Glomerular endothelial cell (primary cell): ENCODE results near the gene LBH. TPM values are rescaled to one million over a fixed set of nuclear protein-coding genes. Genes with fewer than 3 reads are reported as not detected.

Source experiments
- DNase-seq: peaks from one replicate; pipeline ENCODE4 v3.0.0-alpha.2; 2011; ENCODE audit warnings: low read depth, low spot score; ENCODE audit errors: extremely low read depth
- total RNA-seq: library from RNA; depleted of rRNA; stranded (reverse); fragments of >200 nt; gene quantifications from 2 replicates; pipeline ENCODE4 v1.2.3, GENCODE V29; 2015

LBH gene
- total RNA-seq, 1 donor from 2014 or later, result 21.4 TPM

DNA sequence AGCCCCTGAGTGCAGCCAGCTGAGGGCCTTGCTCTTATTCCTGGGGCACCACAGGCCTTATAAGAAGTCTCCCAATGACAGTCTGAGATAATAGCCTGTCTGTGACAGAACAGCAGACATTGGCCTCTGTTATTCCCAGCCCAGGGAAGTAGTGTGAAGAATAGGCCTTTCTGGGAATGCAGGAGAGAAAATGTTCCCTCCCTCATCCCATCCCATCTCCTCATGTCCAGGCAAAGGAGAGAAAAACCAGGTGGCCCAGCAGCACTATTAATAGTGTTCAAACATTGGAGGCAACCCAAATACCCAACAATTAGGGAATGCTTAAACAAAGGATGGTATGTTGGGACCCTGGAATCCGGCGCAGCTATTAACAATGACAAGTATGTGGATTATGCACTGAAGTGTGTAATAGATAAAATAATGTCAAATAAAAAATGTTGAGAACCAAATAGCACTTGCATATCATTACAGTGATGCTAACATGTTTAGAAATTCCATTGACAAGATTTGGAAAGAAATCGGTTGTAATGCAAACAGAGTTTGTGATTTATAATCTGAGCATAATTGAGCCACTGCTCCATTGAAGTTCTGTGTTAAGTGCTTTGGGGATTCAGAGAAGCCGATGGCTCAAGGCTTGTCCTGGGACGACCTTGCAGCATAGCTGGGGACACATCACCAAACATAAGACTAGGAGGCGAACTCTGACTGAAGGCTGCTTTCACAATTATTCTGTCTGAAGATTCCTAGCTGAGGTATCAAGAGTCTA, 69.3 kb downstream of the LBH start:
- DNase-seq, result no peak

DNA sequence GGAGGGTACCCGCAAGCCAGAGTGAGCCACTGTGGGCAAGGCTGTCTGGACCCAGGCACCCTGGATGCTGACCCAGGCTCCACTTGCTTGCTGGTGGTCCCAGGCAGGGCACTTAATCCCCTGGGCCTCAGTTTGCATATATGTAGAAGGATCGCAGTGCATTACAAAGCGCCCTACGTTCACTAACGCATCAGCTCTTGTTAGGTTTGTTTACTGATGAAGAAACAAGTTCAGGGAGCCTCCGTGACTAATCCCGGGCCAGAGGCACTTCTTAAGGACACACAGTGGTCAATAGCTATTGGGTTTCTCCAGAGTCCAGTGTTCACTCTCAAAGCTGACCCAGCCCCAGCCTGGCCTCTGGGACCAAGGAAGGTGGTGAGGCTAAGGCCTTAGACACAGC, 70.2 kb downstream of the LBH start:
- DNase-seq, result no peak

DNA sequence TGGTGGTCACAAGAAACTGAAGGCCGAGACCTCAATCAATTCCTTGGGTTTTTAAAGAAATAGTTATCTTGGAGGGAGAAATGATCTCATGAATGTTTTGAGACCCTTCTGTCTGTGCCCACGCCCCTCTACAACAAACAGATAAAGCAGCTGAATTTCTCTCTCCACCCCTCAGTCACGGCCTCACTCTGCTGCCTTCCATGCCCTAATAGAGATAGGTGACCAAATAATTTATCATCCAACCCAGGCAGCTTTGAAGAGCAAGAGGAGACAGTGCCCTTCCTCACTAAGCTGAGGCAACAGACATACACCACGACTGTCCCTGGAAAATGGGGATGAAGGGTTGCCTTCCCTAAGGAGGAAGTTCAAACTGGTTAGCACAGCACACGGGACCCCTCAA, 71.2 kb downstream of the LBH start:
- DNase-seq, result no peak

DNA sequence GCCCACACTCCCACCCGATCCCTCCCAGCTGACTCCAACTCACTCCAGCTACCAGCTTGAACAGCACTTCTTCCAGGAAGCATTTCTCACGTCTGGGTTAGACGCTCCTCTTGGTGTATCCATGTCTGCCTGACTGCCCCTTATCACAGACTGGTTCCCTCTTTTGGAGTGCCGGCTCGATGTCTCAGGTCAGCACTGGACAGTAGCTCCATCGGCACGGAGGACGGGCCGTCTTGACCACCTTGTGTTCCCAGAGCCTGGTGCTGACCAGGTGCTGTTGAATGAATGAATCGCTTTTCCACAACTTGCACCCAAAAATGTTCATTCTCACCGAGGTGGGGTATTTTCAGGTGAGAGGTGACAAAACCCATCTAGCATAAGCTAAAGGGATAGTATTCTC, 71.8 kb downstream of the LBH start:
- no peak for DNase-seq

DNA sequence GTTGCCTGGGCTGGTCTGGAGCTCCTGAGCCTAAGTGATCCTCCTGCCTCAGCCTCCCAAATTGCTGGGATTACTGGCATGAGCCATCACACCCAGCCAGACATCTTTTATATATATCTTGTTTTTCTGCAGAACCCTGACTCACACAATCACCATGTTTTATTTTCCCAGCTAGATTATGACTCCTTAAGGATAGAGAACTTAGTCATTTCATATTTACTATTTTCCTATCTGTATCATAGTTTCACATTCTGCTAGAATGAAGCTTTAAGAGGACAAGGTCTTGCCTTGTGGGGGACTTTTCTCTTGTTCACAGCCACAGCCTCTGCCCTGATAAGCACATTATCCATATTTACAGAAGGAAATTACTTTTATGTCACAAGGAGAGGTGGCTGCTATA, 73.9 kb downstream of the LBH start:
- no peak for DNase-seq

DNA sequence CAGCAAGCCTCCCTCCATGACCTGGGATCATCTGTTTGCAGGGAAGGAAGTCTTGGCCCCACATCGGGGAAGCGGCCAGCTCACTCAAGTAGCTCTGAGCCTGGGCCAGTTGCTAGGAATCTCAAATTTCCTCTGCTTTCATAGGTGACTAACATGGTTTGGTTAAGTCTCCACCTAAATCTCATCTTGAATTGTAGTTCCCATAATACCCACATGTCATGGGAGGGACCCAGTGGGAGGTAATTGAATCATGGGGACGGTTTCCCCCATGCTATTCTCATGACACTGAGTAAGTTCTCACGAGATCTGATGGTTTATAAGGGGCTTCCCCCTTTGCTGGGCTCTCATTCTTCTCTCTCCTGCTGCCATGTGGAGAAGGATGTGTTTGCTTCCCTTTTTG, 75.2 kb downstream of the LBH start:
- no peak for DNase-seq

DNA sequence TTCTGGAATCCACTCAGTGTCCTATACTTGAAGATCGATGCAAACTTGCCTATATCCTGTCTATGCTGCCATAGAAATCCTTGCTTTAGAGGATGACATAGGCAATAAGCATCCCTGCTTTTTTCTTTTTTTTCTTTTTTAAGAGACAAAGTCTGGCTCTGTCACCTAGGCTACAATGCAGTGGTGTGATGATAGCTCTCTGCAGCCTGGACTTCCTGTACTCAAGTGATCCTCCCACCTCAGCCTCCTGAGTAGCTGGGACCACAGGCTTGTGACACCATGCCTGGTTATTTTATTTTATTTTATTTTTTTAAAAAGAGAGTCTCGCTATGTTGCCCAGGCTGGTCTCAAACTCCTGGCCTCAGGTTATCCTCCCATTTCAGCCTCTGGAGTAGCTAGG, 76.9 kb downstream of the LBH start:
- no peak for DNase-seq

Other genes with a start within 250 kb of the LBH start
- gene YPEL5, start 84.5 kb upstream of the LBH start, total RNA-seq, result 91.5 and 114 TPM in 2 replicates
- 11.1 and 21.9 TPM in 2 replicates for gene LCLAT1, start 215.7 kb downstream of the LBH start, total RNA-seq